H1 (cell line): Measurements from ENCODE around the gene RNF157. TPM values are rescaled to one million over a fixed set of nuclear protein-coding genes. Genes with fewer than 3 reads are reported as not detected.
A peak's percentile ranks its signal among the peaks of the same experiment; 100 is the strongest.

ENCODE experiments used
- ASH2L ChIP-seq: fragments of 200-600, 300-600 bp; sonication (generic); IDR thresholded peaks from one replicate; pipeline ENCODE4 v1.7.1; 2017; ENCODE audit warnings: low read length
- SP2 ChIP-seq: IDR thresholded peaks from 2 replicates; pipeline ENCODE4 v1.6.1; 2012; ENCODE audit warnings: mild to moderate bottlenecking, low read length, inconsistent platforms
- SUZ12 ChIP-seq: fragments of 200-600 bp; sonication (generic); IDR thresholded peaks from 2 replicates; pipeline ENCODE4 v1.6.1; 2012; ENCODE audit warnings: mild to moderate bottlenecking, inconsistent platforms, low read length, moderate library complexity, mixed read lengths
- polyA plus RNA-seq, 7 experiments: library from polyadenylated mRNA; depleted of rRNA in 3 of 7; stranded (reverse) in 5 of 7; unstranded in 2 of 7; fragments of >200 nt in 5 of 7; fragments of 200-250 nt in 2 of 7; gene quantifications; 1 replicate in 5 of 7; 2 replicates in 1 of 7; 4 replicates in 1 of 7; pipeline versions ENCODE4 v1.2.1 to v1.2.3, GENCODE V29; 2011 to 2013; ENCODE audit warnings: missing spikeins in 2 of 7, mixed read lengths in 2 of 7
- total RNA-seq: library from RNA; stranded (reverse); fragmentation: NEBNext Ultra II Directional; extraction: Animal tissue kit (Norgen Biotek cat#: 25700); gene quantifications from 2 replicates; pipeline ENCODE4 v1.2.1, GENCODE V29; 2021

Gene RNF157
- total and polyA plus RNA-seq, 2 of the 8 experiments (the other 6 are each of a cell fraction or from before 2014, with no cell fraction given) = 13.4 to 16.7 TPM

- TF ChIP-seq ASH2L (peak; percentile 48), SUZ12 (no peak), SP2 (no peak)
Observed at GRCh38 chr17:76266244-76266938, 26.1 kb upstream of the RNF157 start (continued).
